ENCODE results near the gene PLEKHH3.

PLEKHH3 gene

GRCh38 chr17:42687707-42688320 lies 11.0 kb upstream of the PLEKHH3 start:
- DNase-seq (ENCODE audit: low read depth, low spot score): no peak

GRCh38 chr17:42686520-42687128 lies 9.8 kb upstream of the PLEKHH3 start:
- no peak for DNase-seq (ENCODE audit: low read depth, low spot score)

- DNase-seq (ENCODE audit: low read depth, low spot score): no peak
Observed at GRCh38 chr17:42685831-42686230, 9.0 kb upstream of the PLEKHH3 start.

- DNase-seq (ENCODE audit: low read depth, low spot score): no peak
Observed at GRCh38 chr17:42684929-42685556, 8.2 kb upstream of the PLEKHH3 start.

GRCh38 chr17:42683407-42684034 lies 6.7 kb upstream of the PLEKHH3 start:
- DNase-seq (ENCODE audit: low read depth, low spot score): no peak

- DNase-seq (ENCODE audit: low read depth, low spot score): no peak
Observed at GRCh38 chr17:42682722-42683403, 6.1 kb upstream of the PLEKHH3 start.

- DNase-seq (ENCODE audit: low read depth, low spot score): no peak
Observed at GRCh38 chr17:42681976-42682721, 5.4 kb upstream of the PLEKHH3 start, which contains the start of gene CNTNAP1. Gene CNTNAP1 (plus strand): TSS chr17:42682531. CDS start chr17:42682830, 299 bp downstream.

GRCh38 chr17:42680331-42680808 lies 3.6 kb upstream of the PLEKHH3 start:
- DNase-seq (ENCODE audit: low read depth, low spot score): no peak

- no peak for DNase-seq (ENCODE audit: low read depth, low spot score)
Observed at GRCh38 chr17:42679492-42680330, 2.9 kb upstream of the PLEKHH3 start.

GRCh38 chr17:42678951-42679491 lies 2.2 kb upstream of the PLEKHH3 start:
- no peak for DNase-seq (ENCODE audit: low read depth, low spot score)

GRCh38 chr17:42677921-42678781 lies 1.4 kb upstream of the PLEKHH3 start:
- DNase-seq (ENCODE audit: low read depth, low spot score): peak; percentile 52

- DNase-seq (ENCODE audit: low read depth, low spot score): peak; percentile 98
Observed at GRCh38 chr17:42677012-42677857, 441 bp upstream of the PLEKHH3 start.

- DNase-seq (ENCODE audit: low read depth, low spot score): no peak
Observed at GRCh38 chr17:42675965-42676423, 800 bp downstream of the PLEKHH3 start.

- no peak for DNase-seq (ENCODE audit: low read depth, low spot score)
Observed at GRCh38 chr17:42675348-42675964, 1.3 kb downstream of the PLEKHH3 start.

- no peak for DNase-seq (ENCODE audit: low read depth, low spot score)
Observed at GRCh38 chr17:42674755-42675347, 1.9 kb downstream of the PLEKHH3 start.

- no peak for DNase-seq (ENCODE audit: low read depth, low spot score)
Observed at GRCh38 chr17:42673885-42674754, 2.7 kb downstream of the PLEKHH3 start.

All from activated naive CD8-positive, alpha-beta T cell treated with anti-CD3 and anti-CD28 coated beads, Interleukin-2, amount 50 U/mL, for 16 hours (primary cell).